ENCODE data around the gene CARD11.

The CARD11 gene

GRCh38 chr7:3064067-3064466, 20.4 kb upstream of the CARD11 start:
- no peak for TF ChIP-seq CTCF (IDR thresholded peaks at IDR 0.05)

- no peak for TF ChIP-seq CTCF (IDR thresholded peaks at IDR 0.05)
Observed at GRCh38 chr7:3063016-3063753, 19.5 kb upstream of the CARD11 start.

GRCh38 chr7:3057066-3057420, 13.4 kb upstream of the CARD11 start:
- no peak for TF ChIP-seq CTCF (IDR thresholded peaks at IDR 0.05)

- no peak for TF ChIP-seq CTCF (IDR thresholded peaks at IDR 0.05)
Observed at GRCh38 chr7:3056234-3057065, 12.8 kb upstream of the CARD11 start.

- no peak for TF ChIP-seq CTCF (IDR thresholded peaks at IDR 0.05)
Observed at GRCh38 chr7:3055626-3056025, 12.0 kb upstream of the CARD11 start.

- no peak for TF ChIP-seq CTCF (IDR thresholded peaks at IDR 0.05)
Observed at GRCh38 chr7:3042861-3043489, 692 bp downstream of the CARD11 start.

GRCh38 chr7:3041986-3042675, 1.5 kb downstream of the CARD11 start:
- no peak for TF ChIP-seq CTCF (IDR thresholded peaks at IDR 0.05)

Measured in LNCAP (cell line).